Natural killer cell (primary cell): ENCODE data around the gene AHSG. TPM values are rescaled to one million over a fixed set of nuclear protein-coding genes. Genes with fewer than 3 reads are reported as not detected.
A peak's percentile ranks its signal among the peaks of the same experiment; 100 is the strongest.

Source experiments
- ATAC-seq, 3 donors: fragments of 150-1000 bp in 2 of 3; fragments of 200-7000 bp in 1 of 3; cut with Tn5 transposase; 1 replicate in 1 of 3; 2 replicates in 2 of 3; pipeline ENCODE4 v1.10.0; 2021; ENCODE audit warnings: mild to moderate bottlenecking in 2 of 3, moderate library complexity in 2 of 3
- DNase-seq, 2 donors: peaks; one replicate each; pipeline versions ENCODE4 v3.0.0 to v3.0.0-alpha.2; 2013 to 2021; ENCODE audit warnings: mixed read lengths in 1 of 2
- H3K27ac ChIP-seq: one replicate; pipeline ENCODE4 v1.5.1; 2013; ENCODE audit warnings: mild to moderate bottlenecking, low read length
- H3K27me3 ChIP-seq: one replicate; pipeline ENCODE4 v1.6.1; 2013; ENCODE audit warnings: low read length; ENCODE audit not compliant: control insufficient read depth, insufficient read depth
- H3K36me3 ChIP-seq: one replicate; pipeline ENCODE4 v1.6.1; 2013; ENCODE audit warnings: low read length; ENCODE audit not compliant: control insufficient read depth, insufficient read depth
- H3K4me1 ChIP-seq: one replicate; pipeline ENCODE4 v1.6.1; 2013; ENCODE audit warnings: low read length; ENCODE audit not compliant: control insufficient read depth, insufficient read depth
- H3K4me3 ChIP-seq: one replicate; pipeline ENCODE4 v1.5.1; 2013; ENCODE audit warnings: low read length
- H3K9me3 ChIP-seq: one replicate; pipeline ENCODE4 v1.6.1; 2013; ENCODE audit warnings: low read length; ENCODE audit not compliant: control insufficient read depth, insufficient read depth
- H3K27ac Mint-ChIP-seq, 2 donors: one replicate each; pipeline ENCODE4 v1.8.0; 2022; ENCODE audit warnings: mild to moderate bottlenecking in 2 of 2, mixed read lengths in 2 of 2, moderate library complexity in 1 of 2
- H3K27me3 Mint-ChIP-seq, 2 donors: one replicate each; pipeline ENCODE4 v1.8.0; 2022; ENCODE audit warnings: low read depth in 2 of 2, mixed read lengths in 2 of 2
- H3K36me3 Mint-ChIP-seq: one replicate; pipeline ENCODE4 v1.8.0; 2022; ENCODE audit warnings: mixed read lengths
- H3K4me1 Mint-ChIP-seq, 2 donors: one replicate each; pipeline ENCODE4 v1.8.0; 2022; ENCODE audit warnings: mixed read lengths in 2 of 2
- H3K4me3 Mint-ChIP-seq: one replicate; pipeline ENCODE4 v1.8.0; 2022; ENCODE audit warnings: mild to moderate bottlenecking, moderate library complexity, mixed read lengths
- H3K9me3 Mint-ChIP-seq, 2 donors: one replicate each; pipeline ENCODE4 v1.8.0; 2022; ENCODE audit warnings: mixed read lengths in 2 of 2
- WGBS: methylation state at CpG from one replicate; pipeline ENCODE4 v1.1.7; 2013; ENCODE audit warnings: missing lambda C conversion rate; ENCODE audit not compliant: insufficient coverage; 5-methylcytosine and 5-hydroxymethylcytosine counted together
- intact Hi-C: fragments of 100-400 bp; cut with micrococcal nuclease; formaldehyde crosslinking; loops from one replicate; pipeline ENCODE4 v1.14.2; 2022
- total RNA-seq, 4 donors: library from RNA; stranded (reverse); fragments of 120-200 nt in 1 of 4; gene quantifications; one replicate each; pipeline versions ENCODE4 v1.2.3 to v1.2.4, GENCODE V29; 2013 to 2022
- TF ChIP-seq, protein P1 (sequence below): fragments of 200-600 bp; IDR thresholded peaks from one replicate; pipeline ENCODE4 v1.8.0; 2022; ENCODE audit warnings: antibody characterized with exemption

The AHSG gene
- total RNA-seq, 3 donors from 2014 or later (not counting 1 experiment from before 2014, with no cell fraction given), result not detected

DNA sequence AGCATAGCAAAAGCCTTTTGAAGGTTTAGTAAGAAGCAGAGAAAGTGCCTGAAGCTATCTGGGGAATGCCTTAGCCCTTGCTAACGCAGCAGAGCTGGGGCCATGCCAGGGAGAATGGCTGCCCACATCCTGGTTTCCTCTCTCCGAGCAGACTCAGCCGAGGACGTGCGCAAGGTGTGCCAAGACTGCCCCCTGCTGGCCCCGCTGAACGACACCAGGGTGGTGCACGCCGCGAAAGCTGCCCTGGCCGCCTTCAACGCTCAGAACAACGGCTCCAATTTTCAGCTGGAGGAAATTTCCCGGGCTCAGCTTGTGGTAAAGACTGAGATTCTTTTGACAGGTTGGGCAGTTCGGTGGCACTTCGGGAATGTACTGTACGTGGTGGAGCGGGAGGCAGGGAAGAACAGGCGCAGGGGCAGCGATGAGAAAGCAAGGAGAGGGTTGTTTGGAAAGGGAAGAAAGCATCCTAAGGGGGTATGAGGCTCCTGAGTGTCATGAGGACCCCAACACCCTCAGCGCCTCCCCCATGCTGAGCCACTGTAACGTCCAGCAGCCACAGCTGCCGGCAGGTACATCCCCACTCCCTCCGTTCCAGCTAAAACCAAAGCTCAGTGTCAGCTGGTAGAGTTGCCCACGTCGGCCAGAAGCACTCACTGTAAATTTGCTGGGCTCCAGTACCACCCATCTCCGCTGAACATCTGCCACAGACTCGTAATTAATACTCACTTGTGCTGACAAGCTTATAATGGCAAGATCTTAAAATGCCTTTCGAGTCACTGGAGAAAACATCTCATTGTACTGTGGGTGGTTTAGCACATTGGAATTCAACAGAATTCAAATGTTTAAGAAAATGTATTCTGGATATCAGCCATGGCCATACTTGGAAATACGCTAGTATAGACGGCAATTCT is 4.4 kb downstream of the AHSG start:
- no peaks in the 10 kb centered on the region for H3K36me3 ChIP-seq
- TF ChIP-seq, protein P1, sequence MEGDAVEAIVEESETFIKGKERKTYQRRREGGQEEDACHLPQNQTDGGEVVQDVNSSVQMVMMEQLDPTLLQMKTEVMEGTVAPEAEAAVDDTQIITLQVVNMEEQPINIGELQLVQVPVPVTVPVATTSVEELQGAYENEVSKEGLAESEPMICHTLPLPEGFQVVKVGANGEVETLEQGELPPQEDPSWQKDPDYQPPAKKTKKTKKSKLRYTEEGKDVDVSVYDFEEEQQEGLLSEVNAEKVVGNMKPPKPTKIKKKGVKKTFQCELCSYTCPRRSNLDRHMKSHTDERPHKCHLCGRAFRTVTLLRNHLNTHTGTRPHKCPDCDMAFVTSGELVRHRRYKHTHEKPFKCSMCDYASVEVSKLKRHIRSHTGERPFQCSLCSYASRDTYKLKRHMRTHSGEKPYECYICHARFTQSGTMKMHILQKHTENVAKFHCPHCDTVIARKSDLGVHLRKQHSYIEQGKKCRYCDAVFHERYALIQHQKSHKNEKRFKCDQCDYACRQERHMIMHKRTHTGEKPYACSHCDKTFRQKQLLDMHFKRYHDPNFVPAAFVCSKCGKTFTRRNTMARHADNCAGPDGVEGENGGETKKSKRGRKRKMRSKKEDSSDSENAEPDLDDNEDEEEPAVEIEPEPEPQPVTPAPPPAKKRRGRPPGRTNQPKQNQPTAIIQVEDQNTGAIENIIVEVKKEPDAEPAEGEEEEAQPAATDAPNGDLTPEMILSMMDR, result peak; percentile 96
- no peaks in the 10 kb centered on the region for H3K9me3 ChIP-seq
- peaks cover 18% of the 10 kb centered on the region for H3K27me3 ChIP-seq
- Mint-ChIP-seq H3K27ac (peak overlapping the region in 1 of 2 donors; percentile 15), H3K9me3 (no peaks in the 10 kb centered on the region), H3K36me3 (no peaks in the 10 kb centered on the region), H3K4me3 (peak overlapping the region; percentile 28), H3K4me1 (peaks cover 13 to 18% of the 10 kb centered on the region in 2 donors), H3K27me3 (peaks cover 41 to 56% of the 10 kb centered on the region in 2 donors)
- H3K27ac ChIP-seq, result no peak overlapping the region
- WGBS, result 26% methylated on average over 31 of the region's 31 CpGs
- H3K4me3 ChIP-seq, result no peak overlapping the region
- ATAC-seq, result peak; percentile 95 to 98 (median 98)
- DNase-seq, result peak; percentile 65 to 97
- intact Hi-C loops, result loop anchor here (2.0 to 5.0 kb wide), 3 partner anchors 360 to 640 kb away; no protein-coding TSS in a partner anchor
- peaks cover 17% of the 10 kb centered on the region for H3K4me1 ChIP-seq

DNA sequence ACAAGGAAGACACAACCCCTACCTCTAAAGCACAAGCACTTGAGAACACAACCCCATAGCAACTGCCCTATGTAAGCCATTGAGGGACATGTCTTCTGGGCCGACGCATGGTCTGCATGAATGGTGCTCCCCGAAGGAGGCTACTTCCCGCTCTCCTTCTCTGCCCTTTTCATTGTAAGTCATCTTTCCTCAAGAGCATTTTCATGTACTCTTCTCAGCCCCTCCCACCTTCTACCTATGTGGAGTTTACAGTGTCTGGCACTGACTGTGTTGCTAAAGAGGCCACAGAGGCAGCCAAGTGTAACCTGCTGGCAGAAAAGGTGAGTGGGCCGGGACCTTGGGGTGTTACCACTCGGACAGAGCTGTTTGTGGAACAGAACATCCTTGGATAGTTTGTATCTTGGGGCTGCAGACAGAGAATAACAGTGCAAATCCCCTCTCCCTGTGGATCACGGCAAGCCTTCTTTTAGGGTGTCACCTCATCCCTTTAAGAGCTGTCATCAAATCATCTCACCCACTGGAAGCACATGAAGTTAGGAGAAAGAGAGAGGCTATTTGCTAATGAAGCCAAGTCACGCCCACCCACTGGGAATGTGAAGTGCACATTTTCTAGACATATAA is 5.6 kb downstream of the AHSG start:
- H3K27ac ChIP-seq, result no peak overlapping the region
- no peak for DNase-seq
- WGBS, result 92% methylated on average over 8 of the region's 8 CpGs
- no peak overlapping the region for H3K4me3 Mint-ChIP-seq
- H3K27me3 Mint-ChIP-seq, result peaks cover 40 to 51% of the 10 kb centered on the region in 2 donors
- peaks cover 13 to 18% of the 10 kb centered on the region in 2 donors for H3K4me1 Mint-ChIP-seq
- peaks cover 16% of the 10 kb centered on the region for H3K27me3 ChIP-seq
- no peaks in the 10 kb centered on the region for H3K36me3 ChIP-seq
- TF ChIP-seq, protein P1, result no peak
- intact Hi-C loops, result loop anchor here (5.0 kb wide), 2 partner anchors 361 to 549 kb away; no protein-coding TSS in a partner anchor
- no peak for ATAC-seq
- H3K4me3 ChIP-seq, result no peak overlapping the region
- H3K4me1 ChIP-seq, result peaks cover 17% of the 10 kb centered on the region
- no peaks in the 10 kb centered on the region for H3K36me3 Mint-ChIP-seq
- no peak overlapping the region for H3K27ac Mint-ChIP-seq
- no peaks in the 10 kb centered on the region for H3K9me3 Mint-ChIP-seq
- no peaks in the 10 kb centered on the region for H3K9me3 ChIP-seq

DNA sequence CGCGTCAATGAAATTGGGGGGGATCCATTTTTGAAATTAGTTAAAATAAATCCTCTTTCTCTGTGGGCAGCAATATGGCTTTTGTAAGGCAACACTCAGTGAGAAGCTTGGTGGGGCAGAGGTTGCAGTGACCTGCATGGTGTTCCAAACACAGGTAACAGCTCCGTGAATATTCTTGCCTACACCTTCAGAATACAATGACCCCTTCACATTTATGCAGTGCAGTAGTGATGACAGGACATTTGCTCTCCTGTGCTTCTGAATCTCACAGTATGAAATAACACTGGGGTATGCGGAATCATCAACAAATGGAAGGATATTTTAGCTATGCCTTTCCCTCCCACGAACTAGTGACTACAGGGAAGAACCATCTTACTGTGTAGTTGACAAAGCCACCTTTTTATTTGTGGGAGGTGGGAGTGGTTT is 6.9 kb downstream of the AHSG start:
- Mint-ChIP-seq H3K9me3 (no peaks in the 10 kb centered on the region), H3K27me3 (peaks cover 34 to 38% of the 10 kb centered on the region in 2 donors), H3K4me1 (peaks cover 11 to 12% of the 10 kb centered on the region in 2 donors), H3K27ac (no peak overlapping the region), H3K36me3 (no peaks in the 10 kb centered on the region), H3K4me3 (no peak overlapping the region)
- ATAC-seq (no peak), DNase-seq (no peak)
- peaks cover 11% of the 10 kb centered on the region for H3K4me1 ChIP-seq
- no peaks in the 10 kb centered on the region for H3K9me3 ChIP-seq
- H3K27me3 ChIP-seq, result peaks cover 8% of the 10 kb centered on the region
- H3K27ac ChIP-seq, result no peak overlapping the region
- intact Hi-C loops, result loop anchor here (5.0 kb wide), 2 partner anchors 362 to 548 kb away; no protein-coding TSS in a partner anchor
- no peaks in the 10 kb centered on the region for H3K36me3 ChIP-seq
- no peak overlapping the region for H3K4me3 ChIP-seq
- 87% methylated on average over 5 of the region's 5 CpGs for whole genome bisulfite sequencing
- TF ChIP-seq, protein P1, result no peak
